Ecto neural progenitor cell (in vitro differentiated cells): ENCODE data around the gene GJB3.
"Not testable (repeated sequence)": the region's sequence is repeated elsewhere in the genome, so short reads cannot be mapped to it uniquely, and the experiment has no call there.

Experiments
- DNase-seq: peaks from one replicate; pipeline ENCODE4 v3.0.0-alpha.2; 2018; ENCODE audit warnings: low spot score

GJB3 gene

DNA sequence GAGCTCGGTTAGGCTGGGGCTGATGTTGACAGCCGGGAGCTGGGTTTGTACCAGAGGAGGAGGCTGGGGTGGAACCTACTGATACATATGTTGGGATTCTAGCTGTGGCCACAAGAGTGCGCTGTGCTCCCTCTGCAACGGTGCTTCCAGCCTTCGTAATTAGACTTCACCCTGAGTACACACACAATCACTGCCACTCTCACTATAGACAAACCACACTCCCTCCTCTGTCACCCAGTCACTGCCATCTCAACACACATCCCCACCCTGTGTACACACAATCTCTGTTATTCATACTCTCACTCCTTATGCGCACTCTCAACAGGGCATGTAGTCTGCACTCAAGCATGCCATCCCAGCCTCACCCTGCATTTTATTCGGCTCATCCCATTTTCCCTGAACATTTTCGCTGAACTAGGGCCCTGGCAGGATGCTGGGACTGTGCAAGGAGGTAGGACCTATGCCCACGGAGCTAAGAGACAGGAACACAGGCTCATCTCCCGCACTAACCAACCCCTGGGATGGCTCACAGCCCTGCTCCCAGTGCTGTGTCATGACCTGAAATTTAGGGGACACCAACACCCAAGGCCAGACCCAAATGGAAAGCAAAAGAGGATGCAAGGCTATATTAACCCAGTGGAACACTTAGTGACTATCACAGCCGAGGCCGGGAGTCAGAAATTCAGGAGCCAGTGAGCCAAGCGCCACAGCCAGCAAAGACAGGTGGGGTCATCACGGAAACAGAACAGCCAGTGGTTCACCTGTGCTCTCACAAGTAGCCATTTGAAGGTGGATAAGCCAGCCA, 5.7 kb downstream of the GJB3 start:
- peak; percentile 72 for DNase-seq

DNA sequence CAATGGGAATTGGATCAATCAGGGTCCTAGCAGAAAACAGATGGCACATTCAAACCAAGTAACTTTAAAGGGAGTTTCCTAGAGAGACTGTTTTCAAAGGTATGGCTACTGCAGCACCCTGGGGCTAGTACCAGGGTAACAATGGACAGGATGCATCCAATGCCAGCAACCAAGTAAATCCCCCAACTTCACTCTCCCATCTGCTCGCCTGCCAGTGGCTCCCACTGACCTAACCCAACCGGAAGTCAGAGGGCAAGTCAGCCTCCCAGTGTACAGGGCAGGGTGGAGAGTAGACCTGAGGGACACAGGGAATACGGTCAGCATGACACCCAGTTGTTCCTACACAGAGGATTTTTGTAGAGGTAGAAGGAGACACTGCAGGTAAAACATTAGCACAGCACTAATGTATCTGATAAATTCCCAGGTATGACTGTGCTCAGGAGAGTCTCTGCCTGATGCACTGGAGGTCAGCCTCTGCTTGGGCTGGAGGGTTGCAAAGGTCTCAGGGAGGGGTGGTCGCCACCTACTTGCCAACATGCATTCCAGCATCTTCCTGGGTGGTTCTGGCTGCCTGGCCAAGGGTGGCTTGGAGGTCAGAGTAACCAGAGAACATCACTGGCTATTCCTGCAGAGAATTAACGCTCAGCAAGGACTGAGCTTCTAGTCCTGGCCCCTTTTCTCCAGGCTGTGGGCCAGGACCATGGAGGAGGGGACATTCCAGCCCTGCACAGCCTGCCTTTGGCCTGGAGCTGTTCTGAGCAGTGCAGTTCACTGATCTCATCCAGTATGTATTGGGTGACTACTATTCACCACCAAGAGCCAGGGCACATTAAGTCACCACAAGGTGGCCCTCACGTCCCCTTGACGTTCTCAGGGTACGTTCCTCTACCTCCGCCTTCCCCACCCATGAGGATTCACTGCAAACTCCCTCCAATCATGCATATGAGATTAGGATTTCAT, 6.7 kb downstream of the GJB3 start:
- DNase-seq = no peak

DNA sequence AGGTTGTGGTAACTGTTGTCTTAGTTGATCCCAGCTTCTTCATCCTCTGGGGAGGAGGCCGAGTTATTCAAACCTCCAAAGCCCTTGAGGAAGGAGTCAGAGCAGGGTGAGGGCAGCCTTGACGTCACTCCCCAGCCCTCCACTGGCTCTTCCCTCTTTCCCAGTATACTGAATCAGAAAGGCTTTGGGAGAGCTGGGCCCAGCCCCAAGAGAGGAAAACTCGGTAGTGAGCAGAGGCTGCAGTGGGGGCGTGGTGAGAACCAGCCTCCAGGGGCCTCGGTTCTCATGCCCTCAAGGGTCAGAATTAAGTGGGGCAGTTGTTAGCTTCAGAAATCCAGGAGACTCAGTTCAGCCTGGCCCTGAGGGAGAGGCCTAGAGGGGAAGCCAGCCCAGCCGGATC, 10.0 kb downstream of the GJB3 start:
- no peak for DNase-seq

DNA sequence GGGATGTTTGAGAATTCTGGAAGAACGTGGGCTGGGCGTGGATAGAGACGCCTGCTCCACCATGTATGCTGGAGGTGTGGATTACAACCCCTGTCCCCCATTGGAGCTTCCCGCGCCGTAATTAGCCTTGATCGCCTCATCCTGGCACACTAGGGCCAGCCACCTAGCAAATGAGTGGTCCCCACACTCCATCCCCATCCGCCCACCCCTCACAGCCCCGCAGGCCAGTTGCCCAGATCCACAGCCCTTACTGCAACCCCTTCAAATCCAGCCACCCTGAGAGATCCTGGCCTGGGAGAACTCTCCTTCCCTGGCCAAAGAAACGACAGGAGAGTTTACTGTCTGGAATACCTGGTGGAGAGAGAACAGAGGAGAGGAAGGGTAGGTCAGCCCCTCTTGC, 11.4 kb downstream of the GJB3 start:
- no peak for DNase-seq

DNA sequence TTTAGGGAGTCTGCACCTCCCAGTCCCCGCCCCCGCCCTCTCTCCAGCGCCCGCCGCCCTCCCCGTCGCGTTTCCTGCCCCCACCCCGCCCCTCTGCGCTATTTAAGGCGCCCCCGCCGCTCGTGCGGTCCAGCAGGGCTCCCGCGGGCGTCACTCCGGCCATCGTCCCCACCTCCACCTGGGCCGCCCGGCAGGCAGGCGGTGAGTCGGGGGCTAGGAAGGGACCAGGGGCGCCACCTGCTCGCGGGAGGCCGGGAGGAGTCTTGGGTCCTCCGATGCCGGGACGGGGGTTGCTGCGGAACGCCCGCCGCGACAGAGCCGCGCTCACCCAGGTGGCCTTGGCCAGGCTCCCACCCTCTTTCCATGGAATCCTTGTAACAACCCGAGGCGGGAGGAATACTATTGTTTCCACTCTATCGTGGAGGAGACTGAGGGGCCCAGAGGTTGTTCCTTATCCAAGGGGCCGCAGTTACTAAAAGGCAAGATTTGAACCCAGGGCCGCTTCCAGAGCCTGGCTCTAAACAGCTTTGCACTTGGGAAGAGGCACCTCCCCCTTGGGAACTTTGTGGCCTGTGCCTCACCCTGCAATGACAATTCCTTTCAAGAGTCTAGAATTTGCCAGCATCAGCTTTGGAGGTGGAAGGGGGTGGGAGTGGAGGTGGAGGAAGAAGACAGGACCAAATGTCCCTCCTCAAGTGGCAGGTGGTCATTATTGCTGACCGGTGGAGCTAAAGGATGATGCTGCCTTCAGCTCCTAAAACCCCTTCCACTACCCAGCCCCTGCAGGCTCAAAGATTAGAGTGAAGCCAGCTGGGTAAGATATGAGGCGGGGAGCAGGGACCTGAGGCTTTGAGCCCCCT, 12.1 kb downstream of the GJB3 start, which contains the start of gene GJA4:
GJA4 (plus strand) TSS at position 132 of the 860 bp plus-strand sequence. CDS start 1,215 bp downstream, outside the sequence.
- no peak for DNase-seq

DNA sequence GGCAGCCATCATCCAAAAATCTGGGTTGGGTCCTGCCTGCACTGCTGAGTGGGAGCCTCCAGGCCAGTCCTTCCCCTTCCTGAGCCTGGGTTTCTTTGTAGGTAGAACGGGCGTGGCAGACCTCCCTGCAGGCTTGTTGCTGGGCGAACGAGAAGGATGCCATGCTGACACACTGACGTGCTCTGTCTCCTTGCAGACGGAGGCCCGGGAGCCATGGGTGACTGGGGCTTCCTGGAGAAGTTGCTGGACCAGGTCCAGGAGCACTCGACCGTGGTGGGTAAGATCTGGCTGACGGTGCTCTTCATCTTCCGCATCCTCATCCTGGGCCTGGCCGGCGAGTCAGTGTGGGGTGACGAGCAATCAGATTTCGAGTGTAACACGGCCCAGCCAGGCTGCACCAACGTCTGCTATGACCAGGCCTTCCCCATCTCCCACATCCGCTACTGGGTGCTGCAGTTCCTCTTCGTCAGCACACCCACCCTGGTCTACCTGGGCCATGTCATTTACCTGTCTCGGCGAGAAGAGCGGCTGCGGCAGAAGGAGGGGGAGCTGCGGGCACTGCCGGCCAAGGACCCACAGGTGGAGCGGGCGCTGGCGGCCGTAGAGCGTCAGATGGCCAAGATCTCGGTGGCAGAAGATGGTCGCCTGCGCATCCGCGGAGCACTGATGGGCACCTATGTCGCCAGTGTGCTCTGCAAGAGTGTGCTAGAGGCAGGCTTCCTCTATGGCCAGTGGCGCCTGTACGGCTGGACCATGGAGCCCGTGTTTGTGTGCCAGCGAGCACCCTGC, 13.2 kb downstream of the GJB3 start:
- peak; percentile 38 for DNase-seq

DNA sequence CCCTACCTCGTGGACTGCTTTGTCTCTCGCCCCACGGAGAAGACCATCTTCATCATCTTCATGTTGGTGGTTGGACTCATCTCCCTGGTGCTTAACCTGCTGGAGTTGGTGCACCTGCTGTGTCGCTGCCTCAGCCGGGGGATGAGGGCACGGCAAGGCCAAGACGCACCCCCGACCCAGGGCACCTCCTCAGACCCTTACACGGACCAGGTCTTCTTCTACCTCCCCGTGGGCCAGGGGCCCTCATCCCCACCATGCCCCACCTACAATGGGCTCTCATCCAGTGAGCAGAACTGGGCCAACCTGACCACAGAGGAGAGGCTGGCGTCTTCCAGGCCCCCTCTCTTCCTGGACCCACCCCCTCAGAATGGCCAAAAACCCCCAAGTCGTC, 13.8 kb downstream of the GJB3 start:
- peak; percentile 32 for DNase-seq

DNA sequence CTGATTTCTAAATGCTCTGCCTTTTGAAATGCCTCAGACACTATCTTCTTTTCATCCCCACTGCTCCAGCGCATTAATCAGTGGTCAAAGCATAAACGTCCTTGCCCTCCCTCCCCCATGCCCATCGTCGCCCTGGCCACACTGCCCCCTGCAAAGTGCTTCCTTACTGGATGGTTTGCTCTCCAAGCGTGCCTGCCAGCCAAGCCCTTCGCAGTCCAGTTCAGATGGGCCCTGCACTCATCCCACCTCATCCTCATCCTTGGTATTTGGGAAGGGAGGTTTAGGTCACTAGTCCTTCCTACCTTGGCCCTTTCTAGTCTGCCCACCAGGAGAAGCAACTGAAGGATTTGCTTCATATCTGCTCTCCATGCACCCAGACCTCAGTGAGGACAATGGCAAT, 14.9 kb downstream of the GJB3 start:
- no peak for DNase-seq

DNA sequence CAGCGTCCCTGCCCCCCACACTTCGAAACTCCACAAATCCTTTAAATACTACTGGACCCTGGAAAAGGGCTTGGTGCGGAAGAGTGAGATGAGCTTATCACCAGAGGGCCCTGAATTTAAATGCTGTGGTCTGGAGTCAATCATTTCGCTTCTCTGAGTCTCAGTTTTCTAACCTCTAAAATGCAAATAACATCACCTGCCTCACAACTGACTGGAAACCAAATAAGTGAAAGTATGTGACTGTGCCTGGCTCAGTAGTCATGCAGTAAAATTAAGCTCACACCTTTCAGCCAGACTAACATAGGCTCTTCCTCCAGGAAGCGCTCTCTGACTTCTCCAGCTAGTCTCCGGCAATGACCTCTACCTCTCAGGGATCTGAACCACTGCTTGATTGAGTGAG, 16.0 kb downstream of the GJB3 start:
- DNase-seq = peak; percentile 19

DNA sequence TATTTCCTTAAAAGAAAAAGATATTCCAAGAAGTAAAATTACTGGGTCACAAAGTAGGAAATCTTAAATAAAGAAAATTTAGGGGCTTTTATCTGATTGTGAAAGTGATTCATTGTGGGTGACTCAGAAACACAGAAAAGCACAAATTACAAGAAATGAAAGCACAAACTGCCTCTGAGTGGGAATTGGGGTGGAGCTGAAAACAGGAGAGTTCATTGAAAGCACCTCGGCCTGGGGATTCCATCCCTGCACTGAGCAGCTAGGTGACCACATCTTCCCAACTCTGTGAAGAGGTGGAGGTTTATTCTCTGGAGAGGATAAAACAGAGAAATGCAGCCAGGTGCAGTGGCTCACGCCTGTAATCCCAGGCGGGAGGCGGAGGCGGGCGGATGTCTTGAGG, 19.2 kb downstream of the GJB3 start:
- DNase-seq = peak; percentile 23

DNA sequence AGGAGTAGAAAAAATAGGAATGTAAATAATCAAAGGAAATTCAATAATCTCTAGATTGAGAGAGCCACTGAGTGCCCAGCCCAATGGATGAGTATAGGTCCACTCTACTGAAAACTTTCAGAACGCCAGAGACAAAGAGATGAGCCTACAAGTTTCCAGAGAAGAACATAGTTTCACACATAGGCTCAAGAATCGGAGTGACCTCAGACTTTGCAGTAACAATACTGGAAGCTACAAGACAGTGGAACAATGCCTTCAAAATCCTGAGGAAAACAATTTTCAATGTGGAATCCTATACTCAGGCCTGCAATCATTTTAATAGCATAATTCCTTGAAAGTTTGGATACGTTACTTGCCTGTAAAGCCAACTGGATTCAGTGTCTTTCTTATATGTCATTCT, 22.8 kb downstream of the GJB3 start:
- no peak for DNase-seq

DNA sequence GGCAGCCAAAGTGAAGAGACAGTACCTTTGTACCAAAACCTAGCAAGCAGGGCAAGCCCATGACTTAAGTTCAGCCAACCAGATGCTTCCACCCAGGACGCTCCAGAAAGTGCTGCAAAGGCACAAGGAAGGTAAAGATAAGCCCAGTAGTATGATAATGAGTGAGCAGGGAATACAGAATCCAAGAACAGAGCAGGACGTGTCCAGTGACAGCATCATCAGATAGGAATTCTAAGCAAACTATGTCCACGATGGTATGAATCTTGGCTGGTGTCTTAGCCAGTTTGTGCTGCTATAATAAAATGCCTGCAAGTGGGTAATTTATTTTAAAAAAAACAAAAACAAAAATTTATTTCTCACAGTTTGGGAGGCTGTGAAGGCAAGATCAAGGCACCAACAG, 25.4 kb downstream of the GJB3 start:
- peak; percentile 7 for DNase-seq

DNA sequence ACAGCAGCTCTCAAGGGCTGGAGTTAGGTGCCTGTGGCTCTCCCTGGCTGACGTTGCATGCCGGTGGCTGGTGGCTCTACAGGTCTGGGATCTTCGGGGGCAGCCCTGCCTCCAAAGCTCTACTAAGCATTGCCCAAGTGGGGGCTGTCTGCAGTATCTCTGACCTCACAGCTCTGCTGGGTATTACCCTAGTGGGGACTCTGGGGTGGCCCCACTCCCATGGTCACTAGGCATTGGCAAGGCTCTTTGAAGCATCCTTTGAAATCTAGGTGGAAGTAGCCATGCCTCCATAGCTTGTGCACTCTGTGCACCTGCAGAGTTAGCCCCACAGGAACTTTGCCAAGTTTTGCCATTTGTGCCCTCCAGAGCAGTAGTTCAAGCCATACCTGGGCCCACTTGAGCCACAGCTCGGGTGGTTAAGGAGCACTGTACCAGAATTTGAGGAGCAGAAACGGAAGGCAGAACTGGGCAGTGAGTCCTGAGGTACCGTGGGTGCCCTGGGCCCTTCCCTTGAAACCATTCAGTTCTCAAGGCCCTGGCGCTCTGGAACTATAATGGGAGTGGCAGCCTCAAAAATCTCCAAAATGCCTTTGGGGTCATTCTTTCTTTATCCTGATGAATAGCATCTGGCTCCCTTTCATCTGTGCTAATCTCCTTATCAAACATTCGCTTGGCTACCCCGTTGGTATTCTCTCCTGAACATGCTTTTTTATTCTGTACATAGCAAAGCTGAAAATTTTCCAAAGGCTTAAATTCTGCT, 27.2 kb downstream of the GJB3 start:
- DNase-seq = peak; percentile 46

DNA sequence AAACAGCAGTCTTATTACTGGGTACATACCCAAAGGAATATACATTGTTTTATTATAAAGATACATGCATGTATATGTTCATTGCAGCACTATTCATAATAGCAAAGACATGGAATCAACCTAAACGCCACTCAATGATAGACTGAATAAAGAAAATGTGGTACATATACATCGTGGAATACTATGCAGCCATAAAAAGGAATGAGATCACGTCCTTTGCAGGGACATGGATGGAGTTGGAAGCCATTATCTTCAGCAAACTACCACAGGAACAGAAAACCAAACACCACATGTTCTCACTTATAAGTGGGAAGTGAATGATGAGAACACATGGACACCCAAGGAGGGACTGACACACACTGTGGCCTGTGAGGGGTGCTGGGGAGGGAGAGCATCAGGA, 29.8 kb downstream of the GJB3 start:
- not testable (repeated sequence) for DNase-seq

DNA sequence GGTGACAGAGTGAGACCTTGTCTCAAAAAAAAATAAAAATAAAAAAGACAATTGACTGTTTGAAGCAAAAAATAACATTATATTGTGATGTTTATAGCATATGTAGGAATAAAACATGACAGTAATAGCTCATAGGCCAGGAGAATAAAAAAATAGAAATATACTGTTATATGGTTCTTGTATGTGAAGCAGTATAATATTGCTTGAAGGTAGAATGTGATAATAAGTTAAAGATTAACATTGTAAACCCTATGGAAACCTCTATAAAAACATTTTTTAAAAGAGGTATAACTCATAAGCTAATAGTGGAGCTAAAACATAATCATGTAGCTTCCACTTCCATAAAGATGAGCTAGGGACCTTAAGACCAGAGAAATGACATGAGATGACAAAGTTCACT, 35.3 kb downstream of the GJB3 start:
- no peak for DNase-seq

DNA sequence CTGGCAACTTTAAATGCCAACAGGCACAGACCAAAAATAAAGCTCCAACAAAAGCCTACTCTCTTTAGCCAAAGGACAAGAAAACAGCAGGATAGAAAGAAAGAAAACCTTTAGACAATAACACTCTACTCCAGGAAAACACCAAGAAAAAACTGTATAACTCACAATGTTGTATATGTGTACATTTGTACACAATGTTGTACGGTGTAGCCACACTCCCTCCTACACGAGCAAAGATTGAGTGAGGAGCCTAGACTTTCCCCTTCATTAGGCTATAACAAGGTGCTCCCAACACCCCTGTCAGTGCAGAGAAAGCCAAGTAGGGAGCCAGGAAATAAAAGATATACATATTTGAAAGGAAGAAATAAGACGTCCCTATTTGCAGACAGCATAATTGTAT, 35.8 kb downstream of the GJB3 start:
- DNase-seq = peak; percentile 17

DNA sequence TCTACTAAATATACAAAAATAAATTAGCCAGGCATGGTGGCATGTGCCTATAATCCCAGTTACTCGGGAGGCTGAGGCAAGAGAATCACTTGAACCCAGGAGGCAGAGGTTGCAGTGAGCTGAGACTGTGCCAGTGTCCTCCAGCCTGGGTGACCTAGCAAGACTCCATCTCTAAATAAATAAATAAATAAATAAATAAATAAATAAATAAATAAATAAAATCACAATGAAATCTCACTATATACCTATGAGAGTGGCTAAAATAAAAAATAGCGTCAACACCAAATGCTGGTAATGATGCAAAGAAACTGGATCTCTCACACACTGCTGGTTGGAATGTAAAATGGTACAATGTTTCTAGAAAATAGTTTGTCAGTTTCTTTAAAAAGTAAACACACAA, 37.8 kb downstream of the GJB3 start:
- DNase-seq = not testable (repeated sequence)

DNA sequence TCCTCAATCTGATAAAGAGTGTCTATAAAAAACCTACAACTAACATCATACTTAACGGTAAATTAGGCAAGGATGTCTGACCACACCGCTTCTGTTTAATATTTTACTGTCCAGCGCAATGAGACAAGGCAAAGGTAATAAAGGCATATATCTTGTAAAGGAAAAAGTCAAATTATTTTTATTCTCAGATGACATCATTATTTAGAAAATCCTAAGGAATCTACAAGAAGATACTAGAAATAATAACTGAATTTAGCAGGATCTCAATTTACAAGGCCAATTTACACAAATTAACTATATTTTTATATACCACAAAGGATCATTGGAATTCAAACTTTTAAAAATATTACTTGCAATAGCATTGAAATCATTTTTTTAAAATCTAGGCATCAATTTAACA, 41.2 kb downstream of the GJB3 start:
- no peak for DNase-seq

DNA sequence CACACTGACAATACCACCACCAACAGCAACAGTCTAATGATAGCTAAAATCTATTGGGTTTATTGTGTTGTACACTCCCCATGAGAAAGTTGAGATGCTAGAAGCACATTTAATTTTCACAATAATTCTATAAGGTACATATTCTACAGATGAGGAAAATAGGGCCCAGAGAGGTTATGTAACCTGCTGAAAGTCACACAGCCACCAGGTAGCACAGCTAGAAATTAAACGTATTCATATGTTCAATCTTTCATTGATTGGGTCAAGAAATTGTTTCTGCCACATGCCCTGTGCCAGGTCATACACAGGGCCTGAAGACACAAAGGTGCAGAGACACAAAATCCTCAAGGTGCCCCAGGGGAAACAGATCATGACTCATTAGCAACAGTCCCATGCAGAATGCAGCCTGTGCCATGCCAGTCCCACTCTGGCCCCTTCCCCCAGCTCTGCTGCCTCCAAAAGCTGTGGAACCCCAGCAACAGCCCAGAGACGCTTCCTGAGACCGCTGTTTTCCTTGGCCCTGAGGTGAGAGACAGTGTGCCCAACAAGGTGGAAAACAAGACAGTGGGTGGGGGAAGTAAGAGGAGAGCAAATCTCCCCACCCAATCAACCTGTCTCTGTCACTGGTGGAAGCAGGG, 43.9 kb downstream of the GJB3 start:
- peak; percentile 24 for DNase-seq
